CD1c-positive myeloid dendritic cell (primary cell): ENCODE measurements around the gene PAN3.
A peak's percentile ranks its signal among the peaks of the same experiment; 100 is the strongest.

ENCODE experiments used
- DNase-seq: peaks from one replicate; pipeline ENCODE4 v3.0.0-alpha.2; 2016; ENCODE audit errors: extremely low spot score

Gene PAN3

DNA sequence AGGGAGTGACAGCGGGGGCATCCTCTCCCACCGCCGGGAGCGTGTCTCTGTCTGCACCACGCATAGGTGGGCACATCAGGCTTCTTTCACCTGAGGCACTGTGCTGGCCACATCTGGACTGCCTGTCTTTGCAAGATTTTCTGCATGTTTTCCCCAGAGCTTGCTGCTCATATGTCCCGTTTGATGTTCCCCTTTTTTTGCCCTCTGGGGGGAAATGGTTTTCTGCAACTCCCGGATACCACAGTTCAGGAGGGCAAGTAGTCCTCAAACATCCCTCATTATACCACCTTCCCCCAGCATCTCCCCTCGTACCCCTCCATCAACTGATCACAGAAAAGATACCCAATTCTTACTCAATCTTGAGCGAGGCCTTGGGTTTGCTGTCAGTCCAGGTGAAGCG is 168.0 kb downstream of the PAN3 start:
- DNase-seq = no peak

DNA sequence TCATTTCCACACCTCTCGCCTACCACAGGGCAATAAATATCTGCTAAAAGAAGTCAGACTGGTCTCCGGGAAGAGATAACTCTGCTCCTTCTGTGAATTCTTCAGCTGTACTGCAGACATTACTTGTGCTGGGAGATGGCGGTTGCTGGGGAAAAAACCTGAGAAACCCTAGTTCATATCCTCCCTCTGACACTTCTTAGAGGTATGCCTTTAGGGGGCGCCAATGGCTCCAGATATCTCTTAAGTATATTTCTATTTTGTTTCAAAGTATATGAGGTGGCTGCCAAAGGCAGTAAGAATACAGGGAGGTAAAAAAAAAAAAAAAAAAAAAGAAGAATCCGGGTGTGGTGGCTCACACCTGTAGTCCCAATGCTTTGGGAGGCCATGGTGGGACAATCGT is 175.2 kb downstream of the PAN3 start:
- DNase-seq = peak; percentile 31

DNA sequence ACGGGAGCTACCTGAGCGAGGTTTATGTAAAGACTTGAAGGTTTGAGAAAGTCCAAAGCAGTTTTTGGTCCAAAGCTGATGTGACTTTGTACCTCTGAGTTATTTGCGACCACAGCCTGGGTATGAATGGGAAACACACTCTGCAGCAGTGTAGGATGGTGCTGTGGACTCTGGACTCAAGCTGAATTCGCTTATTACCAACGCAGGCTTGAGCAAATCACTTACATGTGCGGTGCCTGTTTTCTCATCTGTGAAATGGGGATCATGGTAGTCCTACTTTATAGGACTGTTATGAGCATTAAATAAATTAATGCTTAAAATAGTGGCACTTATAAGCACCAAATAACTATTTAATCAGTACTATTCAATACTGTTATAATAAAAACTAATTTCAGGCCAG is 176.5 kb downstream of the PAN3 start:
- no peak for DNase-seq

DNA sequence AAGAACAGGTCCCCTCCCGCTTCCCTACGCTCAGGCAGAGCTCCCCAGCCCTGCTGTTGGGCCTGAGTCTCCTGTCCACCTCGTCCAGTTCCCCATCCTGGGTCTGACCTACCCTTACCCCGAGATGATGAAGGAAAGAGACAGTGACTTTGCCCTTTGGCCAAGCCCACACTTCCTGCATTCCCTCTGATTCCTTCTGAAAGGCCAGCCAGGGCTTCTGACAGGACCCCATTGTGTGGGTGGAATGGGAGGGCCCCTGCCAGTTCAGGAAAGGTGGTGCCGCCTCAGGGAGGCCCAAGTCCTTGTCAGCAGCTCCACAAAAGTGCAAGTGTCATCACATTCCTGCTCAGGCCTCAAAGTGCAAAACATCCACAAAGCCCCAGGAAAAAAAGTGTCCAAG is 177.8 kb downstream of the PAN3 start:
- DNase-seq = peak; percentile 47

DNA sequence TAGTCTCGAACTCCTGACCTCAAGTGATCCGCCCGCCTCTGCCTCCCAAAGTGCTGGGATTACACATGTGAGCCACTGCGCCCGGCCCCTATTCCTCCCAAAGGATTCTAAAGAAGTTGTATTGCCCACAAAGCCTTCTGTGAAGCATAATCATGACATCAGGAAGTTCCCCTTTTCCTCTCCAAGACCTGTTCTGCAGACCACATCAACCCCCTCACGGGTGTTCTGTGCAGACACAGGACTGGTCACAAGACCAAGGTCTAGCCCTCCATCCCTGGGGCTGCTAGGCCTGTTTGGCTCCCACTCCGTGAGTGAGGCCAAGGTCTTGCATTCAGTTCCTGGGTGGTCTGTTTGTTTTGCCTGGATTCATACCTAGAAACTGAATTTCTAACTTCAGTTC is 178.5 kb downstream of the PAN3 start:
- peak; percentile 79 for DNase-seq

DNA sequence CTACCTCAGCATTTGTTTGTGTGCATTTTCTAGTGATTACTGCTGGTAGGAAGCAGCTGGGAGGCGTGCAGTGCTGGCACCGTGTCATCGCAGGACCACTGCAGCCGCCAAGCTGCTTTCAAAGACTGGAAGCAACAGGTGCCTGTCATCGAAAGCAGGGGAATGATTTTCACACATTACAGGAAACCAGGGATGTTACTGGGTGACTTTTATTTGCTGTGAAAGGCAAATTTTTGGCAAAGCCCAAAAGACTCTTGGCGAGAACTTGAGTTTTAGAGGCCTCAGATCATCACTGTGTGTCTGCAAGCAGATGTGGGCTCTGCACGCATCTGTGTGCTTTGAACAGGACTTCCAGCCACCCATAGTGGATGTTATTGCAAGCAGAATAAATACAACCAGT is 180.2 kb downstream of the PAN3 start:
- DNase-seq = no peak

DNA sequence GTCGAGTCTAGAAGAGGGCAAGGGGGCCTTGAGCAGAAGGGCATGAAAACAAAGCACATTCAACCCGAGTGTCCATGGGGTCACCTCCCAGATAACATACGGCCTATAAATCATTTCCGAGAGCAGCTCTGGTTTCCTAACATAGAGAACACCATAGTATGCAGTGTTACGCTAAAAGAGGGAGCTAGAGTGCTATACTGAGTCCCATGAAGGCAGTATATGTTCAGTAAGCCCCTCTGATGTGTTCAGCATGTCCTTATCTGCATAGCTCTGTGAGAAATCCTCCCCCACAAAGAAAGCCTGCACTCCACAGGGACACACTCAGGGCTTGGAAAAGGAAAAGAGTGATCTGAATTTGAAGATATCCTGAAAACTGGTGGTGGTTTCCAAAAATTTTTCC is 181.2 kb downstream of the PAN3 start:
- DNase-seq = no peak

DNA sequence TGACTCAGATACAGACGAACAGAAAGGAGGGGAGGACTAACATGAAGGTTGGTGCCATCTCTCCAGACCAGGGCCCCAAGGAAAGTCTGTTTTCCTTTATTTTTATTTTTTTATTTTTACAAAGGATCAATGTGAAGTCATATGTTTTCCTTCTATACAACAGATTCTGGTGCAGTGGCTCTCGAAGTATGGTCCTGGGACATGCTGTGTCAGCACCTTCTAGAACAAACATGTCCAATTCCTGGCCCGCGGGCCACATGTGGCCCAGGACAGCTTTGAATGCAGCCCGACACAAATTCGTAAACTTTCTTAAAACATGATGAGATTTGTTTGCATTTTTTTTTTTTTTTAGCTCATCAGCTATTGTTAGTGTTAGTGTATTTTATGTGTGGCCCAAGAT is 181.9 kb downstream of the PAN3 start:
- DNase-seq = no peak

DNA sequence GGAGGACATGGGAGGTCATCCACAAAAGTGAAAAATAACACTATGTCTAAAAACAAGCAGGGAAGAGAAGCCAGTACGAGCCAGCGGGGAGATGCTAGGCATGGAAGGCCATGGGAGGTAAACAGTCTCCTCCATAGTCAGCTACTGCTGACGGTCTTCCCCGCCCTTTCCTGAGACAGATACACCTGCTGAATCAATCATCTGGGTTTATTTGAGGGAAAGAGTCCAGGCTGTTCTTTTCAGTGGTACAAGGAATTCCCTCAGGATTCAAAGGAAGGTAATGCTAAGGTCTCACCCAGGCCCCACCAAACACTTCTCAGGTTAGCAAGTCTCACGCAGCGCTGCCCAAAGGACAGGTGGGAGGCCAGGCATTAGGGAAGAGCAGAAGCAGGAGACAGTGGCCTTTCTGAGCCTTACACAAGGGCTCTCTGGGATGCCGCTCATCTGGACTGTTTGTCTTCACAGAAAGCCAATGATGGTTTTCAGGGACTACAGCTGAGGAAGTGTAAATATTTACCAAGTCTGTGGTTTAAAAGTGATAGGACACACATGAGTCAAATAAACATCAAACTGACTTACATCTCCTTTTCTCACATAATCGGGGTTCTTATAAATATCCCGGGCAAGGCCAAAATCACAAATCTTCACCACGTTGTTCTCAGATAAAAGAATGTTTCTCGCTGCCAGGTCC is 182.7 kb downstream of the PAN3 start:
- no peak for DNase-seq

DNA sequence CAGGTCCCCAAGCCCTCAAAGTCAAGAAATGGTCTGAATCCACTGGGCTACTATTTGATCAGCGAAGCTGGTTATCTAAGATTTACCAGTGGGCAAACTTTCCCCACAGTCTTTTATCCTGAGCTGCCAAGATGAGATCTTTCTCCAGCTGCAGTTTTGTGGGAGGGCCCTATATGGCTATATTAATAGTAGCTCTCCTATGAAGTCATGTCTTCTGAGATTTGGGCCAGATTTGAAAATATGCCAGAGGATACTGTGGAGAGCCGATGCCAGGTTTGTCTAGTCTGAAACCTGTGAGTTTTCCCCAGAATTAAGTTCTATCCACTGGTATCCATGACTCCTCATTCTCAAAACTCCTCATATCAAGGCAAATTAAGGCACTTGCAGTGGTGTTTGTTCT is 183.4 kb downstream of the PAN3 start:
- no peak for DNase-seq

DNA sequence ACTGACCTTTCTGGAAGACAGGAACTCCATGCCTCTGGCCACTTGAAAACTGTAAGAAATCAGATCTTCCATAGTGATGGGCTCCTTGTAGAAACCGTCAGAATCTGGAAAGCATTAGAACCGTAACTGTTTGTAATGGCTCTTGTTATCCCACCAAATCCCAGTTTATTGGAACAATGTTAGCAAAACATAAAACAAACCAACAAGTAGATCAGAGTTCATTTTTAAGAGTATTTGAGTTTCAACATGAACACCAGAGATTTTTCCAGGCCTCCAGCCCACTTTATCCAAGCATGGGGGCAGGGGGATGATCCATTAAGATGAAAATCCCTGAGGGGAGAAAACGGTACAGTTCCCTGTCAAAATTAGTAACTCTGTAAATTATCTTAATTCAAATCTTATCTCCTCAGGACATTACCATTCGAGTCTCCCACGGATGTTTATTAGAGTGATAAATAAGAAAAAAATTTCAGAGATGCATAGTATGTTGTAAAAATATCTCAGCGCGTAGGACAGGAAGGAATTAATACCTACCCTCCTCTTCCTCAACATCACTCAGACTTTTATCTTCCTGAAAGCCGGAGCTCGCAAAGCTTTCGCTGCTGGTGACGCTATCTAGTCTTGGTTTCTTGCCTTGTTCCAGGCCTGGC is 184.0 kb downstream of the PAN3 start:
- DNase-seq = no peak

DNA sequence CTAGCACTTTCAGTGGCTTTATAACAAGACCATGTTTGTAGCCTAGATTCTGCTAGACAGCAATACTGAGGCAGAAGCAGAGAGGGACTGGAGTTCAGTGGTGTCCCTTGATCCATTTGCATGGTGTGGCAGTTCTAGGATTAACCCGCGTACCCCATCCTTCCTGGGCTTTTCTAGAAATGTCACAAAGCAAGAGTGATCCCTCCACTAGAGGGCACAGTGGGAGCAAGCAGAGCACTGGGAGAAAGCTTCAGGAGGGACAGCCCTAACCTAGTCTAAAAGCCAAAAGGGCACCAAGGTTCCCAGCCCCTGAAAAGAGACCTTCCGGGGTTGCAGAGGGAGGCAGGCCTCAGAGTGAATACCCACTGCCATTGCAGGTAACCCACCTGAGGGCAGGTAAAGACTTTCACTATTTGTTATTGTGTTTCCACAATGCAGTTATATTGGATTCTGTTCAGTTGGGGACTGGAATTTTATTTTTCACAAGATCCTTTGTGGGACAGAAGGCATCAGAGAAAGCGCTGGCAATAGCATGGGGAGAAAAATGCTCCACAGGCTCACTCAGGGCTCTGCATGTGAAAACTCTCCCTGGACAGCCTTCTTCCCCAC is 185.9 kb downstream of the PAN3 start:
- peak; percentile 67 for DNase-seq

DNA sequence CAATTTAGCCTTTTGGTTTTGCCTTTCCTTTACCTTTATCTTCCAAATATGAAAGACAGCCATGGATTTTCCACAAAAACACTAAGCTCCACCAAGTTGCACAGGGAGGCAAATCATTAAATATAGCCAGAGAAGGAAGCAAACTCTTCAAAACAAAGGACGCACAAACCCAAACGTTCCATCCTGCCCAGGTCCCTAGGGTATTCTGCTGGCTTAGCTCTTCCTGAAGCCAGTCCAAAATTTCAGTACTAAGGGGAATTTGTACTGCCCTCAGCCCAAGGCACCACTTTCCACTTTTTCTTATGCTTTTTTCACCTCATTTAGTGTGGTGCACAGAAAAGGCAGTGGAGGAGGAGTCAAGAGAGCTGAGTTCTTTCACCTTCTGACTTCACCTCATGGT is 186.7 kb downstream of the PAN3 start:
- DNase-seq = no peak

DNA sequence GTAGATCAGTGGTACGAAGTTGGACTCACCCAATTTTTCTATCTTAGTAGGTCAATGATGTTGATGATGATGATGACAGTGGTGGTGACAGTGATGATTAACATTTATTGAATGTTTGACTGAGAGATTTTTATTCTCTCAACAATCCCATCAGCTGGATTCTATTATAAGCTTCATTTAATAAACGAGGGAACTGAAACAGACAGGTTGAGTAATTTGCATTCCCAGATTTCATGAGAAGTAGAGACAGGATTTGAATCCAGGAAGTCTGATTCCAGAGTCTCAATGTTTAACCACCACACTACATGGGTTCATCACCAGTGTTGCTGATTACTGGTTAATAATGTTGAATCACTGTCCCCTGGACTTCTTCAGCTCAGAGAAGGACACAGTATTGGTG is 187.7 kb downstream of the PAN3 start:
- peak; percentile 21 for DNase-seq

DNA sequence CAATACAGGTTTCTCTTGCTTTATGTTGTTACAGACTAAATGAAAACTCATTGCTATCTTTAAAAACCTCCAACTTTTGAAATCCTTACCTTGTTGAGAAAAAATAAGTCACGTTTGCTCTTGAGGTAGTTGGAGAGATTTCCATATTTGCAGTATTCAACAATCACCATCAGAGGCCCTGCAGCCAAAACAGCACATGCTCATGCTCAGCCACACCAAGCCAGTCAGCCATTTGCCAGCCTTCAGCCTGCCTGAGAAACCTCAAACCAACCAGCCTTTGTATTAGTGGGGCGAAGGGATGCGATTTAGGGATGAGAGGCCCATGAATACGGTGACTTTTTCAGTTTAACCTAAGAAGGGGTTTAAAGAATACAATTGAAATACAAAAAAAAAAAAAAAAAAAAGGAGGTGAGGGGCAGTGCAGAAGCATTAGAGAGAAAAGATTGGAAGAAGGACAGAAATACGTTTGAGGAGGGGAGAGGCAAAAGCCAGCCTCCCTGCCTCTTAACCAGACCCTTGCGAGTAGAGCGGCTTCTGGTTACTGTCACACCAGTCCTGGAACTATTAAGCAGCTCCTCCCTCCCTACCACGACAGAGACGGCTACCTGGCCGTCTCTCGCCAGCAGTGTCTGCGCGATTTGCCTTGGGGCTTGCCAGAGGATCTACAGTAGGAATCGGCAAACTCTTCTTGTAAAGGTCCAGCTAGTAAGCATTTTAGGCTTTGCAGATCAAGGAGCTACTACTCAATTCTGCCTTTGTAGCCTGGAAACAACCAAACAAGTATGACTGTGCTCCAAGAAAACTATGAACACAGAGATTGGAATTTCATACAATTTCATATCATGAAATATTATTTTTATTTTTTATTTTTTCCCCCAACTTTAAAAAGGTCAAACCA is 189.3 kb downstream of the PAN3 start:
- no peak for DNase-seq

DNA sequence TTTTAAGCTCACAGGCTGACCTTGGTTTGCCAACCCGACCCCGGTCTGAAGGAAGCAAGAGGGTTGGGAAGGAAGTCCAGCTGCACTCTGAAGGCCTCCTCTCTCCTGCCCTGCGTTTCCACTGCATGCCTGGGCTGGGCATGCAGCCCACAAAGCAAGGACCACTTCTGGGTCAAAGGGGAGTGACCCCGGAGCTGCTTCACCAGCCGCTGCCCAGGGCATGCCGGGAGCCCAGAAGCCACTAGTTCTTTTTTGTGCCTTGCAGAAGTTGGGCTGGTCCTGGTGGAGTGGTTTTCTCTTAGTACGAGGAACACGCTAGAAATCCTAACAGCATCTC is 189.9 kb downstream of the PAN3 start:
- DNase-seq = no peak

DNA sequence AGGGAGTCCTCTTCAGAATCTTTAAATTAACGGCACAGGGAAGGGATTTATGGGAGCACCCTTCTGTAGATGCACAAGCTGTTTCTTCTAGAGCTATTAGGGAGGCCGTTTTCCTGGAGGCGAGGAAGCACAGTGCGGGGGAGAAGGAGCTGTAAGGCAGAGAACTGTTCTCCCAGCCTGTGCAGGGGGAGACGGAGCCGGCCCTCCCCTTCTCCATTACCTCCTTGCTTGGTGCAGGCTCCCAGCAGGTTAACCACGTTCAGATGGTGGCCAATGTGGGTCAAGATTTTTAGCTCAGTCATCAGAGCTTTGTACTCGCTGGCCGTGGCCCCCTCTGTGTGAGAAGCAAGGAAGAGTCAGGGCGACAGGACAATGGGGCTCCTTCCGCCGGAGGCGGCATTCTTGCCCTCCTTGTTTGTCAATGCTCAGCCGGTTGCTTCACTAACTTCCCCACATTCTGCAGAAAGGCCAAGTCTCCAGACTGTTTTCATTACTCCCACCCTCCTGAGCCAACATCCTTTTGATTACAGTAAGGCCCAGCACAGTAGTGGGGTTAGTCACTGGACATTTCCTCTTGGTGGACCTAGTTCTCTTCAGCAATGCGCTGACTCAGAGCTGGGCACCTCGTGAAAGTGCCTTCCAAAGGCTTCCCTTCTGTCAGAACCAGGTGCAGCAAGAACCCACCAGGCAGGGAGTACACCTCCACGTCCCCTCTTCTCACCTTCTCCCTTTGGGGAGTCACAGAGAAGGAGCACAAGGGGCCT is 191.2 kb downstream of the PAN3 start:
- peak; percentile 84 for DNase-seq

DNA sequence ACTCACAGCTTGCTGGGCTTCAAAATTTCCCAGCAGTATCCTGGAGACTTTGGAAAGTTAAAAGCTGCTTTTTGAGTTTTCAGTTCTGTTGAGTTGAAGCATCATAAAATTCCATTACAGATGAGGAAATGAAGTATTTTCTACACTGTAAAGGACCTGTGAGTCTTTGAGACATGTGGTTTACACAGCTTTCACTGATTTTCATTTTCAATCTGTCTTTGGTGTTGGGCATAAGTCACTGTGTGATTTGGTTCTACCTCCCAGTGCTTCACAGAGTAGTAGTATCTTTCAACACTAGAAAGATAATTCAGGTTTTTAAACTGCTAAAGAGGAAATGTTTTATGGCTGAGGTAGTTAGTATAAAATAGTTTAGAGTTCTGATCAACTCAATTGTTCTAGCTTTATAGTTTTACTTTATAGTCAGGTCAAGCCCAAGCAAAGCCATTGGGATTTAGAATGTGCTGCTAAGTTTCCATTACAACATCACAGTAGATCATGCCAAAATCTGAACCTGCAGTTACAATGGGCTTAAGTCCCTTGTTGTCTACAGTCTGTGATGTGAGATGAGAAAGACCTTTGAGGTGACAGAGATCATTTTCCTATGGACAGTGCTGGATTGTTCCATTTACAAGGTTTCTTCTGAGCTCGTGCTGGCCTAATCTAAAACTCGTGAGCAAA is 195.0 kb downstream of the PAN3 start:
- no peak for DNase-seq

DNA sequence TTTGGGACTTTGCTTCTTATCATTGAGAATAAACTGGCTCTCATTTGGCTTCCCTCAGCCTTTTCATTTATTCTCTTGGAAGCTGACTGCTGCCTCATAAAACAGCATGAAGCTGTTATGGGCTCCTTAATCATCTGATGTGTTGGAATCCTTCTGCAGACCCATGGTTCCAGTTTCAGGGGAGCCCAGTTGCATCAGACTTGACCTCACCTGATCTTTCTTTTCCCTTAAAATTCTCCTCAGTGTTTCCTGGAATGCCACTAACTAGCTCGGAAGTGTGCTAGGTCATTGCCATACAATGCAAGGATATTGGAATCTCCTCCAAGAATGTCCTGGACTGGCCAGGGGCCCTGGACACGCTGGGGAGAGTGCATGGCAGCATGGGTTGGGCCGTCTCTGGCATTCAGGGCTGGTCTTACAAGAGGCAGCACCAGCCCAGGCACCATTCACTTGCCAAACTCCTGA is 197.9 kb downstream of the PAN3 start:
- no peak for DNase-seq

DNA sequence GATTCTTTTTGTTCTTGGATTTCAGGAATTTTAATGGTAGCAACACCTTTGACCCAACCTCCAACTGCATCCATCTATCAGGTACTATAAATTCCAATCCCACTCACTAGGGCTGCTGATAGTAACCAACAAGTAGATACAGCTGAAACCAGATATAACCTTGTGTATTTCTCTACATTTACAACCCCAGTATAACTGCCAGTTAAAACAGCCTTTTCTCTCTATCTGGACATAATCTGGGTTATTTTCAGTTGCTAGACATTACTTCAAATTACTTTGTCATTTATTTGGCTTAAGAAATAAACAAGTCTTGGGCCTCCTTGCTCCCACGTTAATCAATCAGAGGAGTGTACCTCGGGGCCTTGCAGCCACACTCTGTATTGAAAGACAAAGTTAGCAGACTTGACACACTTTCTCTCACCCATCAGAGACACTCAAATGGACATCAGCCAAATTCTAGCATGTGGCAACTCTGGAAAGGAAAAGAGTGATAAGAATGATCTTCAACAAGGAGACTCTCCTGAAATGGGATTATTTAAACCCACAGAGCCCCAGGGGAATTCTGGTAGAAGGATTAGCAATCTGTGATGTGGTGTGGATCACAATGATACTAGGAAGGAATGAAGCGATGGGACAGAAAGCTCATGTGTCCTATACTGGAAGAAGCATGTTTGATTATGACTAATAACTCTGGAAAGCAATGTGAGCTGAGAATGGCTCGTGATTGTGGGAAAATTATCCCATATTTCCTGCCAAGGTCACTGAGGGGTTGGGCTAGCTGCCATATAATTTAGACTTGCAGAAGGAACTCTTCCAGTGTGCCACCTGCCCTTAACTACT is 199.0 kb downstream of the PAN3 start:
- DNase-seq = no peak
